Skeletal muscle satellite cell (primary cell): Measurements from ENCODE around the gene TNFSF9.

Source experiments
- H3K27me3 ChIP-seq: 2 replicates; pipeline ENCODE4 v1.7.0; 2013; ENCODE audit warnings: low read length; ENCODE audit not compliant: control insufficient read depth, insufficient read depth
- H3K36me3 ChIP-seq: 2 replicates; pipeline ENCODE4 v1.7.0; 2013; ENCODE audit warnings: mild to moderate bottlenecking, control low read depth, low read length; ENCODE audit not compliant: insufficient read depth
- H3K4me1 ChIP-seq: 2 replicates; pipeline ENCODE4 v1.7.0; 2013; ENCODE audit warnings: low read length; ENCODE audit not compliant: control insufficient read depth, insufficient read depth
- H3K4me2 ChIP-seq: 2 replicates; pipeline ENCODE4 v1.7.0; 2013; ENCODE audit warnings: mild to moderate bottlenecking, low read length
- H3K4me3 ChIP-seq: 2 replicates; pipeline ENCODE4 v1.7.0; 2013; ENCODE audit warnings: low read length
- H3K9ac ChIP-seq: 2 replicates; pipeline ENCODE4 v1.7.0; 2013; ENCODE audit warnings: mild to moderate bottlenecking, low read depth, low read length, moderate library complexity
- H3K9me3 ChIP-seq: replicated peaks from 2 replicates; pipeline ENCODE4 v1.7.0; 2013; ENCODE audit warnings: mild to moderate bottlenecking, control low read depth, low read length

Gene TNFSF9

DNA sequence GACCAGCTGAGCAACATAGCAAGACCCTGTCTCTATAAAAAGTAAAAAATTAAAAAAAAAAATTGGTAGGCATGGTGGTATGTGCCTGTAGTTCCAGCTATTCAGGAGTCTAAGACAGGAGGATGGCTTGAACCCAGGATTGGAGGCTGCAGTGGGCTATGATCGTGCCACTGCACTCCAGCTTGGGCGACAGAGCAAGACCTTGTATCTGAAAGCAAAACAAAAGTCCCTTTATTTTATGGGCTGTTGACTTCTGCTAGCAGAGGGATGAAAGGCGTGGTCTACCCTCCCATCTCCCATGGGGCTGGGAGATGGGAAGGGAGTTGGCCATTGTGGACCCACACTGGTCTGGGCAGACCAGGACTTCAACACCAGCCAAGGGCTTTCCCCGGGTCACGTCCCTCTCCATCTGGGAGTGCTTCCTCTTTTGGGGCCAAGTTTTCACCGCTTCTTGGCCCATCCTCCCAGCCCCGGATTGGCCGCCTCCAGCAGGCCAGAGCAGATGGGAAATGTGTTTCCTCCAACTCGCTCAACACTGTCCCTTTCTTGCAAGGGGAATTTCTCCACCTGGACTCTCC is 2.2 kb upstream of the TNFSF9 start:
- H3K36me3 ChIP-seq: no peaks in the 10 kb centered on the region
- no peak overlapping the region for H3K4me2 ChIP-seq
- H3K4me1 ChIP-seq: peaks cover 15% of the 10 kb centered on the region
- no peak overlapping the region for H3K9ac ChIP-seq
- no peak overlapping the region for H3K4me3 ChIP-seq
- H3K27me3 ChIP-seq: peaks cover 11% of the 10 kb centered on the region
- no peaks in the 10 kb centered on the region for H3K9me3 ChIP-seq

DNA sequence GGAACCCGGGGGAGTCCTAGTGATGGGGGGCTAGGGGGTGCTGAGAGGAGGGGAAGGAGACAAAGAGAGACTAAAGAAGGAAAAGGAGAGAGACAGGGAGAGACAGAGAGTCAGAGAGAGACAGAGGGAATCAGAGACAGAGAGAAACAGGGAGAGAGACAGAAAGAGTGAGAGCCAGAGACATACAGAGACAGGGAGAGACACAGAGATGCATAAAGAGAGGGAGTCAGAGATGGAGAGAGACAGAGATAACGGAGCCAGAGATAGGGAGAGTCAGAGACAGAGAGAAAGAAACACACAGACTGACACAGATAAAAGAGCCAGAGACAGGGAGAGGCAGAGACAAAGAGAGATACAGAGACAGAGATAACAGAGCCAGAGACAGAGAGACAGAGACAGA is 1.5 kb upstream of the TNFSF9 start:
- Histone ChIP-seq H3K27me3 (peaks cover 14% of the 10 kb centered on the region), H3K36me3 (no peaks in the 10 kb centered on the region), H3K9ac (no peak overlapping the region), H3K4me1 (peaks cover 15% of the 10 kb centered on the region), H3K9me3 (no peaks in the 10 kb centered on the region), H3K4me2 (no peak overlapping the region), H3K4me3 (no peak overlapping the region)

DNA sequence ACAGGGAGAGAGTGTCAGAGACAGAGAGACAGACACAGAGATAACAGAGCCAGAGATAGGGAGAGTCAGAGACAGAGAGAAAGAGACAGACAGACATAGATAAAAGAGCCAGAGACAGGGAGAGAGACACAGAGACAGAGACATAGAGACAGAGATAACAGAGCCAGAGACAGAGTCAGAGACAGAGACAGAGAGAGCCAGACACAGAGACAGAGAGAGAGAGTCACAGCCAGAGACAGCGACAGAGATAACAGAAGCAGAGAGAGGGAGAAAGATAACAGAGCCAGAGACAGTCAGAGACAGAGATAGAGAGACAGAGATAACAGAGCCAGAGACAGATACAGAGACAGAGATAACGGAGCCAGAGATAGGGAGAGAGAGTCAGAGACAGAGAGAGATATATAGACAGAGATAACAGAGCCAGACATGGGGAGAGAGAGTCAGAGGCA is 865 bp upstream of the TNFSF9 start:
- Histone ChIP-seq H3K9me3 (no peaks in the 10 kb centered on the region), H3K9ac (peak overlapping the region; percentile 85), H3K4me2 (peak overlapping the region; percentile 91), H3K36me3 (no peaks in the 10 kb centered on the region), H3K4me1 (peaks cover 15% of the 10 kb centered on the region), H3K27me3 (peaks cover 14% of the 10 kb centered on the region), H3K4me3 (peak overlapping the region; percentile 83)

DNA sequence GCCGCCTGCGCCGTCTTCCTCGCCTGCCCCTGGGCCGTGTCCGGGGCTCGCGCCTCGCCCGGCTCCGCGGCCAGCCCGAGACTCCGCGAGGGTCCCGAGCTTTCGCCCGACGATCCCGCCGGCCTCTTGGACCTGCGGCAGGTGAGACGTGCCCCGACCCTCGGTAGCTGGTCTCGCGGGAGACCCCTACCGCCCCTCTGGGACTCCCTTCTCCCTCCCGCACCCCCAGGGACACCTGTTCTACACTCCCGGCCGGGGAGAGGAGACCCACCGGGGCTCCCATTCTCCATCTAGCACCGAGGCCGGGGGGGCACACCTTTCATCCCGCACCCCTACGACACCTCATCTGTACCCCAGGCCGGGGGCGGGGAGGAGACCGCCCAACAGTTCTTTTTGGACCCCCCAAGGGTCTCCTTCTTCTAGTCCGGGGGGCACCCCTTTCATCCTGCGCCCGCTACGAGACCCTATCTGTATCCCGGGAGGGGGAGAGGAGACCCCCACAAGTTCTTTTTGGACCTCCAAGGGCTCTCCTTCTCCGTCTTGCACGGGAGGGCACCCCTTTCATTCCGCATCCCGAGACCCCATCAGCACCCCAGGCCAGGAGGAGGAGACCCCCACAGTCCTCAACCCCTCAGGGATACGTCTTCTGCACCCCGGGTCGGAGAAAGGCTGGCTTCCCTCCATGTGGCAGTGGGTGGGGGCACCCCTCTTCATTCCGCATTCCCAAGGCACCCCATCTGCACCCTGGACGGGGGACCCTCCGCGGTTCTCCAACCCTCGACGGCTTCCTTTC is 533 bp downstream of the TNFSF9 start:
- Histone ChIP-seq H3K27me3 (peaks cover 14% of the 10 kb centered on the region), H3K36me3 (no peaks in the 10 kb centered on the region), H3K9ac (peak overlapping the region; percentile 85), H3K4me3 (peak overlapping the region; percentile 83), H3K9me3 (no peaks in the 10 kb centered on the region), H3K4me1 (peaks cover 15% of the 10 kb centered on the region), H3K4me2 (peak overlapping the region; percentile 91)

DNA sequence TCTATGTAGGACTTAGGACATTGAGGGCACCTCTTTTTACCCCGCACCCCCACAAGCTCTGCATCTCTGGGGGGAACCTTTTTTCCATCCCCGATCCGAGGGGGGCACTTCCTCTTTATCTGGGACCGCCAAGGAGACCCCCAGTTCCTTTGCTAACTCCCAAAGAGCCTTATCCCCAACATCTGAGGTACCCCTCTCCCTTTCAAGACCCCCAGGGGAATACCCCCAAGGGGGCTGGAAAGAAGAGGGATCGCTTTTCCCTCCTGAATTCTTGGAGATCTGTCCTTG is 1.1 kb downstream of the TNFSF9 start:
- Histone ChIP-seq H3K9me3 (no peaks in the 10 kb centered on the region), H3K9ac (no peak overlapping the region), H3K27me3 (peaks cover 14% of the 10 kb centered on the region), H3K4me1 (peaks cover 15% of the 10 kb centered on the region), H3K4me3 (no peak overlapping the region), H3K36me3 (no peaks in the 10 kb centered on the region), H3K4me2 (peak overlapping the region; percentile 91)

DNA sequence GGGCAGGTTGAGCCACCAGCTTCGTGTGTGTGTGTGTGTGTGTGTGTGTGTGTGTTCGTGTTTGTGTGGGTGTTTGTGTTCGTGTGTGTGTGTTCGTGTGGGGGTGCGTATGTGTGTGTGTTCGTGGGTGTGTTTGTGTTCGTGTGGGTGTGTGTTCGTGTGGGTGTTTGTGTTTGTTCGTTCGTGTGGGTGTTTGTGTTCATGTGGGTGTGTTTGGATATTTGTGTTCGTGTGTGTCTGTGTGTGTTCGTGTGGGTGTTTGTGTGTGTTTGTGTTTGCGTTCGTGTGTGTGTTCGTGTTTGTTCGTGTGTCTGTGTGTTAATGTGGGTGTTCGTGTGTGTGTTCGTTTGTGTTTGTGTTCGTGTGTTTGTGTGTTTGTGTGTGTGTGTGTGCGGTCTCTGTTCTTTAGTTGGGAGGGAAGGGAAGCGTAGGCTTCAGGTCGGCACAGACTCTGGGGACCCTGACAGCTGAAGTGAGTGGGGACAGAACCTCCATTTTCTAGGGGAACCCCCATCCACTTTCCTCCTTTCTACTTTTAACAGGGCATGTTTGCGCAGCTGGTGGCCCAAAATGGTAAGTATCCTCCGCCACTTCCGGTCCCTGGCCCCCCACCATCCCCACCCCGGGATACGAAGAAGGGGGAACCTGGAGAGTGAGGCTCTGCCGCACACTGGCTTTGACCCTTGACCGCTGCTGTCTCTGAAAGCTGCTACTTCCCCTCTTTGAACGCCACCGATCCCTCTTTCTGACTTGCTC is 1.6 kb downstream of the TNFSF9 start:
- Histone ChIP-seq H3K9me3 (no peaks in the 10 kb centered on the region), H3K36me3 (no peaks in the 10 kb centered on the region), H3K4me2 (no peak overlapping the region), H3K4me1 (peaks cover 15% of the 10 kb centered on the region), H3K27me3 (peaks cover 14% of the 10 kb centered on the region), H3K9ac (no peak overlapping the region), H3K4me3 (no peak overlapping the region)

DNA sequence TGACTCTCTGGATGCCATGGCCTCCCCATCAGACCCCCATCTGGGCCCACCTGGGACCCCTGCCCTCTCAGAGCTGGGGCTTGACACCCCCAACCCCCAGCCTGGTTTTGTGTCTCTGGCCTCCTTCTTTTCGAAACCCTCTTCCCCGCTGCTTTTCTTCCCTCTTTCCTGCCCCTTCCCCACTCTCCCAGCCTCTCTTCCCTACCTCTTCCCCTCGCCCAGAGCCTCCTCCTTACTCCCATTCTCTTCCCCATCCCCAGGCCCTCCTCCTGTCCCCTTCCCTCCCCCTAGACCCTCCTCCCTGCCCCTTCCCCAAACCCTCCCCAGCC is 2.1 kb downstream of the TNFSF9 start:
- Histone ChIP-seq H3K9me3 (no peaks in the 10 kb centered on the region), H3K27me3 (peaks cover 14% of the 10 kb centered on the region), H3K4me1 (peaks cover 15% of the 10 kb centered on the region), H3K9ac (no peak overlapping the region), H3K4me3 (no peak overlapping the region), H3K4me2 (no peak overlapping the region), H3K36me3 (no peaks in the 10 kb centered on the region)

DNA sequence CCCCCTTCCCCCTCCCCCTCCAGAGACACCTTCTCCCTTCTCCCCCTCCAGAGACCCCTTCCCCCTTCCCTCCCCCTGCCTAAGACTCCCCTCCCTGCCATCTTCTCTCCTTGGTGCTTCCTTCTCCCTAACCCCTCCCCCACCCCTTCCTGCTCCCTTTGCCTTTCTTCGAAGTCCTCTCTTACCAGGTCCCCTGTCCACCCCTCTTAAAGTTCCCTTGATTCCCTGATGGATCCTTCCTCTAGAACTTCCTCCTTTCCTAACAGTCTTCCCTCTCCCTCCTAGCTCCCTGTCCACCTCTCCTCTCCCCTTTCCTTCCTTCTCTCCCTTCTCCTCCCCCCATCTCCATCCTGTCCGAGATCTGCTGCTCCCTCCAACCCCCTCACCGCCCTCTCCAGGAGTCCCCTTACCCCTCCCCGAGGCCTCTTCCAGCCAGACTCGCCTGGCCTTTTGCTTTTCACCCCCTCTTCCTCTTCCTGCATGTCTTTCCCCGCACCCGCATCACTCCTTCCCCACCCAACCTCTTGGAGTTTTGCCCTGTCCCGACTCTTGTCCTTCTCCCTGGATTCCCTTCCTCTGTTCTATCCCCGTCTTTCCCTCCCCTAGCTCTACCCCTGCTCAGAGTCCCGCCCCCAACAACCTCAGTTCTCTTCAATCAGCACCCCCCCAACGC is 3.1 kb downstream of the TNFSF9 start:
- Histone ChIP-seq H3K9ac (no peak overlapping the region), H3K4me3 (no peak overlapping the region), H3K4me1 (peaks cover 15% of the 10 kb centered on the region), H3K4me2 (no peak overlapping the region), H3K27me3 (peaks cover 14% of the 10 kb centered on the region), H3K36me3 (no peaks in the 10 kb centered on the region), H3K9me3 (no peaks in the 10 kb centered on the region)

DNA sequence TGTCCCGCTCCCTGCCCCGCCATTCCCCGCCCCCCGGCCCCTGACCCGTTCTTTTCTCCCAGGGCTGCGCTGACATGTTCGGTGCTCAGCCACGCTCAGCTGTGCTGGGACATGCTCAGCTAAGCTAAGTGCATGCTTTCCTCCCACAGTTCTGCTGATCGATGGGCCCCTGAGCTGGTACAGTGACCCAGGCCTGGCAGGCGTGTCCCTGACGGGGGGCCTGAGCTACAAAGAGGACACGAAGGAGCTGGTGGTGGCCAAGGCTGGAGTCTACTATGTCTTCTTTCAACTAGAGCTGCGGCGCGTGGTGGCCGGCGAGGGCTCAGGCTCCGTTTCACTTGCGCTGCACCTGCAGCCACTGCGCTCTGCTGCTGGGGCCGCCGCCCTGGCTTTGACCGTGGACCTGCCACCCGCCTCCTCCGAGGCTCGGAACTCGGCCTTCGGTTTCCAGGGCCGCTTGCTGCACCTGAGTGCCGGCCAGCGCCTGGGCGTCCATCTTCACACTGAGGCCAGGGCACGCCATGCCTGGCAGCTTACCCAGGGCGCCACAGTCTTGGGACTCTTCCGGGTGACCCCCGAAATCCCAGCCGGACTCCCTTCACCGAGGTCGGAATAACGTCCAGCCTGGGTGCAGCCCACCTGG is 3.7 kb downstream of the TNFSF9 start:
- H3K9ac ChIP-seq: no peak overlapping the region

DNA sequence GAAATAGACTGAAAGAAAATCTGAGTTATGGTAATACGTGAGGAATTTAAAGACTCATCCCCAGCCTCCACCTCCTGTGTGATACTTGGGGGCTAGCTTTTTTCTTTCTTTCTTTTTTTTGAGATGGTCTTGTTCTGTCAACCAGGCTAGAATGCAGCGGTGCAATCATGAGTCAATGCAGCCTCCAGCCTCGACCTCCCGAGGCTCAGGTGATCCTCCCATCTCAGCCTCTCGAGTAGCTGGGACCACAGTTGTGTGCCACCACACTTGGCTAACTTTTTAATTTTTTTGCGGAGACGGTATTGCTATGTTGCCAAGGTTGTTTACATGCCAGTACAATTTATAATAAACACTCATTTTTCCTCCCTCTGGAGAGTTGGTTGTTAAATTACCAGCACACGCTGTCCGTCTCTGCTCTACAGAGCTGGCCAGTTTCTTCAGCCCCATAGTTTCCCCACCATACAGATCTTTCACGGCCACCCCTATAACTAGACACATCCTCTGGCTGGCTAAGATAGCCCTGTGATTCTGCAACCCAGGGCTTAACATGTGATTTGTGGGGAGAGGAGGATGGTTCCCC is 4.8 kb downstream of the TNFSF9 start:
- Histone ChIP-seq H3K9me3 (no peaks in the 10 kb centered on the region), H3K4me3 (no peak overlapping the region), H3K4me1 (peaks cover 10% of the 10 kb centered on the region), H3K27me3 (peaks cover 14% of the 10 kb centered on the region), H3K9ac (no peak overlapping the region), H3K36me3 (no peaks in the 10 kb centered on the region), H3K4me2 (no peak overlapping the region)

More for the DNA sequence above, 3.7 kb downstream of the TNFSF9 start:
- Histone ChIP-seq H3K4me1 (peaks cover 15% of the 10 kb centered on the region), H3K36me3 (no peaks in the 10 kb centered on the region), H3K4me3 (no peak overlapping the region), H3K4me2 (no peak overlapping the region), H3K27me3 (peaks cover 14% of the 10 kb centered on the region), H3K9me3 (no peaks in the 10 kb centered on the region)

DNA sequence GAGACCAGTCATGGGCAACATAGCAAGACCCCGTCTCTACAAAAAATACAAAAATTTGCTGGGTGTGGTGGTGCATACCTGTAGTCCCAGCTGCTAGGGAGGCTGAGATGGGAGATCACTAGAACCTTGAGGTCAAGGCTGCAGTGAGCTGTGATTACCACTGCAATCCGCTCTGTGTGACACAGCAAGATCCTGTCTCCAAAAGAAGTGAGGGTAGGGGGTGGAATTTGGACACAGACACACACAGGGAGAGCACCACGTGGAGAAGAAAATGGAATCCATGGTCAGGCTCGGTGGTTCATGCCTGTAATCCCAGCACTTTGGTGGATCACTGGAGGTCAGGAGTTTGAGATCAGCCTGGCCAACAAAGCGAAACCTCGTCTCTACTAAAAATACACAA is 8.7 kb downstream of the TNFSF9 start:
- no peaks in the 10 kb centered on the region for H3K9me3 ChIP-seq
- H3K9ac ChIP-seq: no peak overlapping the region
- no peak overlapping the region for H3K4me3 ChIP-seq
- no peaks in the 10 kb centered on the region for H3K27me3 ChIP-seq
- no peak overlapping the region for H3K4me2 ChIP-seq
- H3K36me3 ChIP-seq: no peaks in the 10 kb centered on the region
- no peaks in the 10 kb centered on the region for H3K4me1 ChIP-seq
